MCF 10A (cell line): Measurements from ENCODE around the gene NIPA2. TPM values are rescaled to one million over a fixed set of nuclear protein-coding genes. Genes with fewer than 3 reads are reported as not detected.

ENCODE experiments used
- BruUV-seq: library from RNA; stranded (reverse); fragments of 400-500 nt; replicated peaks from 2 replicates; lab custom pipeline; 2021; lab: Mats Ljungman, UMichigan
- CTCF ChIA-PET: fragments of 300-600 bp; sonication (Branson Sonifier 250); formaldehyde crosslinking; extraction: SDS; loops from one replicate; lab custom pipeline; 2021; ENCODE audit warnings: antibody characterized with exemption, inconsistent platforms; lab: Yijun Ruan, JAX
- POLR2A ChIA-PET: fragments of 300-600, 350-650 bp; sonication (Branson Sonifier 250); formaldehyde crosslinking; extraction: SDS; loops from one replicate; lab custom pipeline; 2020; ENCODE audit warnings: antibody characterized with exemption, inconsistent platforms; lab: Yijun Ruan, JAX
- DNase-seq: peaks from one replicate; pipeline ENCODE4 v3.0.0-alpha.2; 2018; ENCODE audit not compliant: unreplicated experiment
- H3K27ac Mint-ChIP-seq: one replicate; pipeline ENCODE4 v1.8.0; 2022; ENCODE audit warnings: mild to moderate bottlenecking, low read depth, mixed read lengths; ENCODE audit not compliant: unreplicated experiment
- H3K27me3 Mint-ChIP-seq: one replicate; pipeline ENCODE4 v1.8.0; 2022; ENCODE audit warnings: mixed read lengths; ENCODE audit not compliant: insufficient read depth, unreplicated experiment
- H3K36me3 Mint-ChIP-seq: one replicate; pipeline ENCODE4 v1.8.0; 2022; ENCODE audit warnings: mild to moderate bottlenecking, moderate library complexity, mixed read lengths; ENCODE audit not compliant: insufficient read depth, unreplicated experiment
- H3K4me1 Mint-ChIP-seq: one replicate; pipeline ENCODE4 v1.8.0; 2022; ENCODE audit warnings: mixed read lengths; ENCODE audit not compliant: insufficient read depth, unreplicated experiment
- H3K4me3 Mint-ChIP-seq: one replicate; pipeline ENCODE4 v1.8.0; 2022; ENCODE audit warnings: mild to moderate bottlenecking, moderate library complexity, mixed read lengths; ENCODE audit not compliant: unreplicated experiment
- H3K9me3 Mint-ChIP-seq: one replicate; pipeline ENCODE4 v1.8.0; 2022; ENCODE audit warnings: mixed read lengths; ENCODE audit not compliant: unreplicated experiment
- intact Hi-C: fragments of 100-400 bp; cut with micrococcal nuclease; formaldehyde crosslinking; loops from 2 replicates; pipeline ENCODE4 v1.14.1; 2022
- total RNA-seq: library from RNA; stranded (reverse); gene quantifications from 2 replicates; pipeline ENCODE4 v1.2.3, GENCODE V29; 2022
- TF ChIP-seq, protein P1 (sequence below): fragments of 200-600 bp; IDR thresholded peaks from one replicate; pipeline ENCODE4 v1.8.0; 2022; ENCODE audit warnings: antibody characterized with exemption, mild to moderate bottlenecking; ENCODE audit not compliant: unreplicated experiment

NIPA2 gene
- total RNA-seq, 1 experiment from 2014 or later: 51.9 TPM

DNA sequence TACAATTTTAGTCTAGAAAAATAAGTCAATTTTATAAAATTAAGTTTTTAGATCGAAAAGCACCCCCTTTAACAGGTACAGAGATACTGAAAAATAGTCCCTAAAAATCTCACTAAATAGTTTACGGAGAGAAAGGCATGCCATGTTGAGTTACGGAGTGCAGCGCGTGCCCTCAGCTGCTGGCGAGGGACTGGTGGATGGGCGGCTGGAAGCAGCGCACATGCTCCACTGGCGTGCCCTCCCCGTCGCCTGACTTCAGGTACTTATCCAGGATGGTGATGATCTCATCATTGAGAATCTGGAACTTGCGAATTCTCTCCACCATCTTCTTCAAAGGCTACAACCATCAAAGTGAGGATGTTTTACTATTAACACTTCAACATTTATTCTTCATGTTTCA, 31.4 kb downstream of the NIPA2 start:
- peaks cover 88% of the 10 kb centered on the region for H3K36me3 Mint-ChIP-seq
- intact Hi-C loops: no loop called here
- H3K9me3 Mint-ChIP-seq: no peaks in the 10 kb centered on the region
- CTCF ChIA-PET: no interaction called here
- H3K27me3 Mint-ChIP-seq: no peaks in the 10 kb centered on the region
- DNase-seq: no peak
- no peaks in the 10 kb centered on the region for H3K4me1 Mint-ChIP-seq
- POLR2A ChIA-PET: interaction anchor here (0.6 to 0.9 kb wide), 2 partner anchors 13 to 51 kb away, joined by 3 read pairs; no protein-coding TSS in a partner anchor
- no peak overlapping the region for H3K27ac Mint-ChIP-seq
- TF ChIP-seq, protein P1, sequence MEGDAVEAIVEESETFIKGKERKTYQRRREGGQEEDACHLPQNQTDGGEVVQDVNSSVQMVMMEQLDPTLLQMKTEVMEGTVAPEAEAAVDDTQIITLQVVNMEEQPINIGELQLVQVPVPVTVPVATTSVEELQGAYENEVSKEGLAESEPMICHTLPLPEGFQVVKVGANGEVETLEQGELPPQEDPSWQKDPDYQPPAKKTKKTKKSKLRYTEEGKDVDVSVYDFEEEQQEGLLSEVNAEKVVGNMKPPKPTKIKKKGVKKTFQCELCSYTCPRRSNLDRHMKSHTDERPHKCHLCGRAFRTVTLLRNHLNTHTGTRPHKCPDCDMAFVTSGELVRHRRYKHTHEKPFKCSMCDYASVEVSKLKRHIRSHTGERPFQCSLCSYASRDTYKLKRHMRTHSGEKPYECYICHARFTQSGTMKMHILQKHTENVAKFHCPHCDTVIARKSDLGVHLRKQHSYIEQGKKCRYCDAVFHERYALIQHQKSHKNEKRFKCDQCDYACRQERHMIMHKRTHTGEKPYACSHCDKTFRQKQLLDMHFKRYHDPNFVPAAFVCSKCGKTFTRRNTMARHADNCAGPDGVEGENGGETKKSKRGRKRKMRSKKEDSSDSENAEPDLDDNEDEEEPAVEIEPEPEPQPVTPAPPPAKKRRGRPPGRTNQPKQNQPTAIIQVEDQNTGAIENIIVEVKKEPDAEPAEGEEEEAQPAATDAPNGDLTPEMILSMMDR: no peak
- BruUV-seq: no TSS peak
- H3K4me3 Mint-ChIP-seq: no peak overlapping the region

DNA sequence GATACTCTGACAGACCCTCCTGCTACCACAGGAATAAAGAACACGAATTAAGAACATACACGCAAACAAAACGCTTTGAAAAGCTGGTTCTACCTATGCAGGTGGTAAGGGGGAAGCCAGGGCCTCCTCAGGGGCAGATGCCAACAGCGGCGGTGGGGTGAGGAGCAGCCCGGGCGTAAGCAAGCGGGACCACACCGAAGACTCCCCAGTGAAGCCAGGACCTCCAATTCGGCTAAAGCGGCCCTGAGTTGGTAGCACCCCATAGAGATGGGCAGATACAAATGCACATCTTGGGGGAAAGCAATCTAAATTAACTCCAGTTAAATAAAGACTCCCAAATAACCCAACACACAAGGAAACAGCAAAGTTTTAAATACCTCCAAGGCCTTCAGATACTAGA, 32.4 kb downstream of the NIPA2 start:
- Mint-ChIP-seq H3K4me3 (no peak overlapping the region), H3K36me3 (peaks cover 85% of the 10 kb centered on the region), H3K9me3 (no peaks in the 10 kb centered on the region), H3K27me3 (no peaks in the 10 kb centered on the region), H3K27ac (no peak overlapping the region), H3K4me1 (no peaks in the 10 kb centered on the region)
- ChIA-PET CTCF (no interaction called here), POLR2A (no interaction called here)
- intact Hi-C loops: no loop called here
- no peak for DNase-seq
- BruUV-seq: no TSS peak
- TF ChIP-seq, protein P1: no peak

- peaks cover 85% of the 10 kb centered on the region for H3K36me3 Mint-ChIP-seq
- no peak overlapping the region for H3K27ac Mint-ChIP-seq
- ChIA-PET CTCF (no interaction called here), POLR2A (no interaction called here)
- DNase-seq: no peak
- H3K4me3 Mint-ChIP-seq: no peak overlapping the region
- H3K27me3 Mint-ChIP-seq: no peaks in the 10 kb centered on the region
- H3K4me1 Mint-ChIP-seq: no peaks in the 10 kb centered on the region
- intact Hi-C loops: no loop called here
- TF ChIP-seq, protein P1: no peak
- no TSS peak for BruUV-seq
- H3K9me3 Mint-ChIP-seq: no peaks in the 10 kb centered on the region
These were observed 33.1 kb downstream of the NIPA2 start for GRCh38 chr15:22871481-22872086.

DNA sequence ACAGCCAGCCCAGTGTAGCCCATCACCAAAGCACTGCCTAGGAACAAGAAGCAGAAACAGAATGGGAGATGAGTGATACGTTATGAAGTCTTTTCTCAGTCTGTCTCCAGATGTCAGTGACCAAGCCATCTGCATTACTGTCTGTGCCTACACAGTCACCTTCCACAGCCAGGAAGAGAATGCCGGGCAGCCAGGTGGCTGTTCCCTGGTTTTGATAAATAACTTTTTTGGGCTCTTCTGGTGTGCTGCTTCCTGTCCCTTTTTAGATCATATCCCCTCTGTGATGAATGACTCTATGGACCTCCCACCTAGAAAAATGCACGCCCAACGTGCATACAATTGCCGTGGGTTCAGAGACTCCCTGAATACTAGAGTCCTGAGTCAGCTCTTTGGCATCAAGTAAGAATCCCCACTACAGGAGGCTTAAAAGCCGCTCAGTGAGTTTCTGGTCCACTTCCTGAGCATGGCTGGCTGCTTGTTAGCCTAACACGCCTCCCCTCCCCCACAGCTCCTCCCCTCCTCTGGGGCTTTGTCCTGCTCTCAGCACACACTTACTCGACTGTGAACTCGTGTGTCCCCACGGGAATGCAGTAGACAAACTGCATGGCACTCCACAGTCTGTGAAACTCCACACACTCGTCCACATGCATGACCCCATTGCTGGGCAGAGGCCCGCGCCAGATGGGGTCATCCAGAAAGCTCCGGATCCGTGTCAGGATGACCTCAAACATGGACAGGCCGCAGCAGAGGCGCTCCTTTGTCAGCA, 34.7 kb downstream of the NIPA2 start:
- no peak overlapping the region for H3K4me3 Mint-ChIP-seq
- intact Hi-C loops: no loop called here
- H3K4me1 Mint-ChIP-seq: no peaks in the 10 kb centered on the region
- H3K36me3 Mint-ChIP-seq: peaks cover 81% of the 10 kb centered on the region
- no peak for DNase-seq
- ChIA-PET POLR2A (interaction anchor here (1.3 kb wide), 1 partner anchor 15 kb away, joined by 3 read pairs; no protein-coding TSS in a partner anchor), CTCF (interaction anchor here (0.5 to 0.7 kb wide), 3 partner anchors 12 to 42 kb away, joined by 3 read pairs; no protein-coding TSS in a partner anchor)
- no peaks in the 10 kb centered on the region for H3K27me3 Mint-ChIP-seq
- no TSS peak for BruUV-seq
- no peaks in the 10 kb centered on the region for H3K9me3 Mint-ChIP-seq
- no peak overlapping the region for H3K27ac Mint-ChIP-seq
- TF ChIP-seq, protein P1: no peak
